H9 (cell line): ENCODE results near the gene KRTAP12-4. TPM values are rescaled to one million over a fixed set of nuclear protein-coding genes. Genes with fewer than 3 reads are reported as not detected.

Experiments used
- DNase-seq: peaks from one replicate; pipeline ENCODE4 v3.0.0-alpha.2; 2017
- H2AFZ ChIP-seq: one replicate; pipeline ENCODE4 v1.6.1; 2013; ENCODE audit warnings: mild to moderate bottlenecking, low read length, control low read depth, moderate library complexity
- H2AK5ac ChIP-seq: 2 replicates; pipeline ENCODE4 v1.6.1; 2013; ENCODE audit warnings: low read length, control low read depth, mixed read lengths; ENCODE audit not compliant: insufficient read length
- H2BK120ac ChIP-seq: one replicate; pipeline ENCODE4 v1.6.1; 2013; ENCODE audit warnings: low read depth, mild to moderate bottlenecking, low read length, control low read depth, inconsistent platforms; ENCODE audit not compliant: poor library complexity, severe bottlenecking
- H2BK12ac ChIP-seq: 2 replicates; pipeline ENCODE4 v1.6.1; 2013; ENCODE audit warnings: low read length, control low read depth, mixed read lengths, low read depth; ENCODE audit not compliant: insufficient read length
- H2BK15ac ChIP-seq: 2 replicates; pipeline ENCODE4 v1.6.1; 2013; ENCODE audit warnings: low read depth, low read length, control low read depth
- H2BK20ac ChIP-seq: one replicate; pipeline ENCODE4 v1.6.1; 2013; ENCODE audit warnings: low read depth, mild to moderate bottlenecking, low read length, control low read depth, inconsistent platforms; ENCODE audit not compliant: poor library complexity, severe bottlenecking
- H2BK5ac ChIP-seq: 2 replicates; pipeline ENCODE4 v1.6.1; 2013; ENCODE audit warnings: low read length, control low read depth, mixed read lengths; ENCODE audit not compliant: insufficient read length
- H3K14ac ChIP-seq: 2 replicates; pipeline ENCODE4 v1.6.1; 2013; ENCODE audit warnings: low read length, control low read depth; ENCODE audit not compliant: insufficient read depth
- H3K18ac ChIP-seq: 2 replicates; pipeline ENCODE4 v1.6.1; 2013; ENCODE audit warnings: low read depth, mild to moderate bottlenecking, mixed read lengths, low read length, control low read depth; ENCODE audit not compliant: insufficient read length
- H3K23ac ChIP-seq: 2 replicates; pipeline ENCODE4 v1.6.1; 2013; ENCODE audit warnings: low read length, control low read depth, mixed read lengths, low read depth; ENCODE audit not compliant: insufficient read length
- H3K23me2 ChIP-seq: 2 replicates; pipeline ENCODE4 v1.6.1; 2013; ENCODE audit warnings: low read depth, mild to moderate bottlenecking, mixed read lengths, low read length, control low read depth; ENCODE audit not compliant: insufficient read length, poor library complexity, severe bottlenecking
- H3K27ac ChIP-seq: 2 replicates; pipeline ENCODE4 v1.5.1; 2013; ENCODE audit warnings: low read length, control low read depth, mixed read lengths, low read depth; ENCODE audit not compliant: insufficient read length
- H3K27me3 ChIP-seq: 2 replicates; pipeline ENCODE4 v1.6.1; 2013; ENCODE audit warnings: low read length, control low read depth, inconsistent platforms; ENCODE audit not compliant: insufficient read depth
- H3K4ac ChIP-seq: 2 replicates; pipeline ENCODE4 v1.6.1; 2013; ENCODE audit warnings: low read depth, mild to moderate bottlenecking, control low read depth, inconsistent platforms, low read length, moderate library complexity
- H3K4me1 ChIP-seq: 2 replicates; pipeline ENCODE4 v1.6.1; 2013; ENCODE audit warnings: low read length, control low read depth, inconsistent platforms; ENCODE audit not compliant: insufficient read depth
- H3K4me2 ChIP-seq: 2 replicates; pipeline ENCODE4 v1.6.1; 2013; ENCODE audit warnings: low read length, control low read depth, mixed read lengths; ENCODE audit not compliant: insufficient read length, insufficient read depth
- H3K56ac ChIP-seq: 2 replicates; pipeline ENCODE4 v1.6.1; 2013; ENCODE audit warnings: low read depth, mild to moderate bottlenecking, mixed read lengths, low read length, control low read depth; ENCODE audit not compliant: insufficient read length
- H3K79me1 ChIP-seq: 2 replicates; pipeline ENCODE4 v1.6.1; 2013; ENCODE audit warnings: low read depth, mild to moderate bottlenecking, moderate library complexity, low read length, control low read depth, inconsistent platforms; ENCODE audit not compliant: insufficient read depth, poor library complexity, severe bottlenecking
- H3K79me2 ChIP-seq: 2 replicates; pipeline ENCODE4 v1.6.1; 2013; ENCODE audit warnings: low read length, control low read depth, inconsistent platforms; ENCODE audit not compliant: insufficient read depth
- H3K9ac ChIP-seq: 2 replicates; pipeline ENCODE4 v1.6.1; 2013; ENCODE audit warnings: low read length, control low read depth, mixed read lengths; ENCODE audit not compliant: insufficient read length; ENCODE audit errors: extremely low read depth
- H3K9me3 ChIP-seq: one replicate; pipeline ENCODE4 v1.6.1; 2013; ENCODE audit warnings: low read depth, low read length, inconsistent platforms; ENCODE audit not compliant: control insufficient read depth
- H3T11ph ChIP-seq: one replicate; pipeline ENCODE4 v1.6.1; 2013; ENCODE audit warnings: mild to moderate bottlenecking, low read length, control low read depth, inconsistent platforms
- H4K20me1 ChIP-seq: one replicate; pipeline ENCODE4 v1.6.1; 2013; ENCODE audit not compliant: control insufficient read depth, insufficient read length, insufficient read depth
- H4K5ac ChIP-seq: 2 replicates; pipeline ENCODE4 v1.6.1; 2013; ENCODE audit warnings: low read depth, mild to moderate bottlenecking, mixed read lengths, low read length, control low read depth; ENCODE audit not compliant: insufficient read length
- H4K8ac ChIP-seq: replicated peaks from 2 replicates; pipeline ENCODE4 v1.6.1; 2013; ENCODE audit warnings: low read length, control low read depth, mixed read lengths, low read depth; ENCODE audit not compliant: insufficient read length
- H4K91ac ChIP-seq: 2 replicates; pipeline ENCODE4 v1.6.1; 2013; ENCODE audit warnings: low read depth, mild to moderate bottlenecking, moderate library complexity, mixed read lengths, low read length, control low read depth; ENCODE audit not compliant: insufficient read length
- H3K27ac Mint-ChIP-seq, 3 experiments: 2 replicates in 2 of 3; 3 replicates in 1 of 3; pipeline ENCODE4 v1.8.0; 2020 to 2021; ENCODE audit warnings: mixed read lengths in 3 of 3, mild to moderate bottlenecking in 1 of 3, moderate library complexity in 1 of 3
- H3K27me3 Mint-ChIP-seq: 2 replicates; pipeline ENCODE4 v1.8.0; 2021; ENCODE audit warnings: low read depth, mild to moderate bottlenecking, moderate library complexity, mixed read lengths
- H3K36me3 Mint-ChIP-seq, 3 experiments: 2 replicates in 2 of 3; 3 replicates in 1 of 3; pipeline ENCODE4 v1.8.0; 2020 to 2021; ENCODE audit warnings: low read depth in 3 of 3, mixed read lengths in 3 of 3; ENCODE audit not compliant: insufficient read depth in 1 of 3
- H3K4me1 Mint-ChIP-seq, 2 experiments: 2 replicates each; pipeline ENCODE4 v1.8.0; 2020; ENCODE audit warnings: mixed read lengths in 2 of 2
- H3K4me3 Mint-ChIP-seq, 2 experiments: 2 replicates in 1 of 2; 3 replicates in 1 of 2; pipeline ENCODE4 v1.8.0; 2020 to 2021; ENCODE audit warnings: mild to moderate bottlenecking in 2 of 2, mixed read lengths in 2 of 2, moderate library complexity in 1 of 2
- H3K9me3 Mint-ChIP-seq, 2 experiments: 2 replicates in 1 of 2; 3 replicates in 1 of 2; pipeline ENCODE4 v1.8.0; 2020; ENCODE audit warnings: mild to moderate bottlenecking in 2 of 2, mixed read lengths in 2 of 2, moderate library complexity in 1 of 2
- WGBS: extraction: QIAGEN DNeasy Blood & Tissue Kit; methylation state at CpG from one replicate; pipeline ENCODE4 v1.1.7; 2013; ENCODE audit warnings: missing lambda C conversion rate, low lambda C conversion rate, mixed read lengths; ENCODE audit not compliant: insufficient read length; ENCODE audit errors: extremely low coverage; 5-methylcytosine and 5-hydroxymethylcytosine counted together
- total RNA-seq: library from RNA; stranded (reverse); gene quantifications from 2 replicates; pipeline ENCODE4 v1.2.1, GENCODE V29; 2021
- TF ChIP-seq, protein P1 (sequence below): fragments of 200-600 bp; sonication (generic); conservative IDR thresholded peaks from 3 replicates; pipeline ENCODE4 v1.8.0; 2021; ENCODE audit warnings: antibody characterized with exemption, mild to moderate bottlenecking

Gene KRTAP12-4
- total RNA-seq, 1 experiment from 2014 or later, result not detected

DNA sequence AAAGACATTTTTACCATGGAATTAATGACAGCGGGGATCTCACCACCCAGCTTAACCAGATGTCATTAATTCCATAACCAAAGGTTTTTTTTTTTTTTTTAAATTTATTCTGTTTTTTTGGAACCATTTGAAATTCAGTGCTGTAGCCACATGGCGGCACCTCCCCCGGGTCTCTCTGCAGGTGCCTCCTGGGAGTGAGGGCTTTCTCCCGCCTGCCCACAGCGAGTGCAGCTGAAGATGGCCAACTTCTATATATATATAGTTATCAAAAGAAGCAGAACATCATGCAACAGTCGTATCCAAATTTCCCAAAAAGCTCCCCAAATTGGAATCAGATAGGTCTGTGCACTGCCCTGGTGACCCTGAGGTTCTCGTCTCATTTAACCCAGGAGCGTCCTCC, 39.0 kb downstream of the KRTAP12-4 start:
- Histone ChIP-seq H4K91ac (no peak overlapping the region), H3K4me2 (no peak overlapping the region), H3K18ac (no peak overlapping the region), H3K23ac (no peak overlapping the region), H3K4me1 (no peaks in the 10 kb centered on the region), H3K79me2 (no peaks in the 10 kb centered on the region), H3K14ac (no peak overlapping the region), H2BK5ac (no peak overlapping the region), H3K79me1 (no peaks in the 10 kb centered on the region), H3K9me3 (peaks cover 13% of the 10 kb centered on the region), H2BK12ac (no peak overlapping the region), H2BK20ac (no peak overlapping the region), H3K56ac (no peak overlapping the region), H3K23me2 (no peaks in the 10 kb centered on the region), H3K27me3 (no peaks in the 10 kb centered on the region), H3K27ac (no peak overlapping the region), H4K8ac (no peak overlapping the region), H2AK5ac (no peak overlapping the region), H4K20me1 (no peaks in the 10 kb centered on the region), H2BK15ac (no peak overlapping the region), H3K4ac (no peak overlapping the region), H3K9ac (no peak overlapping the region), H2BK120ac (no peak overlapping the region), H2AFZ (no peak overlapping the region), H3T11ph (no peak overlapping the region), H4K5ac (no peak overlapping the region)
- DNase-seq, result no peak
- H3K9me3 Mint-ChIP-seq, result peaks cover 33 to 40% of the 10 kb centered on the region in 2 experiments
- peaks cover 27% of the 10 kb centered on the region in 2 experiments for H3K4me1 Mint-ChIP-seq
- WGBS, result no CpG with 5 or more reads among the region's 8 CpGs
- TF ChIP-seq, protein P1, sequence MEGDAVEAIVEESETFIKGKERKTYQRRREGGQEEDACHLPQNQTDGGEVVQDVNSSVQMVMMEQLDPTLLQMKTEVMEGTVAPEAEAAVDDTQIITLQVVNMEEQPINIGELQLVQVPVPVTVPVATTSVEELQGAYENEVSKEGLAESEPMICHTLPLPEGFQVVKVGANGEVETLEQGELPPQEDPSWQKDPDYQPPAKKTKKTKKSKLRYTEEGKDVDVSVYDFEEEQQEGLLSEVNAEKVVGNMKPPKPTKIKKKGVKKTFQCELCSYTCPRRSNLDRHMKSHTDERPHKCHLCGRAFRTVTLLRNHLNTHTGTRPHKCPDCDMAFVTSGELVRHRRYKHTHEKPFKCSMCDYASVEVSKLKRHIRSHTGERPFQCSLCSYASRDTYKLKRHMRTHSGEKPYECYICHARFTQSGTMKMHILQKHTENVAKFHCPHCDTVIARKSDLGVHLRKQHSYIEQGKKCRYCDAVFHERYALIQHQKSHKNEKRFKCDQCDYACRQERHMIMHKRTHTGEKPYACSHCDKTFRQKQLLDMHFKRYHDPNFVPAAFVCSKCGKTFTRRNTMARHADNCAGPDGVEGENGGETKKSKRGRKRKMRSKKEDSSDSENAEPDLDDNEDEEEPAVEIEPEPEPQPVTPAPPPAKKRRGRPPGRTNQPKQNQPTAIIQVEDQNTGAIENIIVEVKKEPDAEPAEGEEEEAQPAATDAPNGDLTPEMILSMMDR, result no peak
- peaks cover 10 to 29% (median 25%) of the 10 kb centered on the region in 3 experiments for H3K36me3 Mint-ChIP-seq
- no peak overlapping the region for H3K27ac Mint-ChIP-seq
- peaks cover 4% of the 10 kb centered on the region for H3K27me3 Mint-ChIP-seq
- no peak overlapping the region for H3K4me3 Mint-ChIP-seq
